H1 (cell line): ENCODE data around the gene BCAR3. TPM values are rescaled to one million over a fixed set of nuclear protein-coding genes. Genes with fewer than 3 reads are reported as not detected.
A peak's percentile ranks its signal among the peaks of the same experiment; 100 is the strongest.

Source experiments
- CTCF ChIA-PET: fragments of 300-600 bp; sonication (Branson Sonifier 250); formaldehyde crosslinking; loops from one replicate; lab custom pipeline; 2021; ENCODE audit not compliant: partially characterized antibody; lab: Charles Lee
- POLR2A ChIA-PET: fragments of 300-600 bp; sonication (Branson Sonifier 250); formaldehyde crosslinking; loops from one replicate; lab custom pipeline; 2021; ENCODE audit warnings: inconsistent platforms; ENCODE audit not compliant: partially characterized antibody; lab: Charles Lee
- DNase-seq, 2 experiments: peaks; one replicate each; pipeline versions ENCODE4 v3.0.0 to v3.0.0-alpha.2; 2010 to 2022; ENCODE audit warnings: low spot score in 2 of 2, low read depth in 1 of 2, mixed read lengths in 1 of 2
- FAIRE-seq: peaks from 2 replicates; lab custom pipeline; 2011; peaks lifted over from hg19 to GRCh38; lab: Jason Lieb, UNC
- H2AFZ ChIP-seq: 2 replicates; pipeline ENCODE4 v1.8.1; 2012; ENCODE audit warnings: low read length, inconsistent platforms
- H2AK5ac ChIP-seq: 2 replicates; pipeline ENCODE4 v1.6.1; 2013; ENCODE audit warnings: low read depth, low read length
- H2BK120ac ChIP-seq: replicated peaks from 2 replicates; pipeline ENCODE3; 2013; ENCODE audit warnings: low read depth, low read length, inconsistent platforms
- H2BK12ac ChIP-seq: 2 replicates; pipeline ENCODE4 v1.6.1; 2013; ENCODE audit warnings: low read depth, low read length
- H2BK15ac ChIP-seq: 2 replicates; pipeline ENCODE4 v1.6.1; 2013; ENCODE audit warnings: low read length
- H2BK20ac ChIP-seq: 2 replicates; pipeline ENCODE4 v1.6.1; 2013; ENCODE audit warnings: low read length
- H2BK5ac ChIP-seq: 2 replicates; pipeline ENCODE4 v1.6.1; 2013; ENCODE audit warnings: low read depth, low read length
- H3K14ac ChIP-seq: 2 replicates; pipeline ENCODE4 v1.6.1; 2013; ENCODE audit warnings: inconsistent platforms; ENCODE audit not compliant: insufficient read length
- H3K18ac ChIP-seq: 2 replicates; pipeline ENCODE4 v1.6.1; 2013; ENCODE audit warnings: low read length; ENCODE audit errors: extremely low read depth
- H3K23ac ChIP-seq: 2 replicates; pipeline ENCODE4 v1.6.1; 2013; ENCODE audit warnings: inconsistent platforms; ENCODE audit not compliant: insufficient read length
- H3K23me2 ChIP-seq: 2 replicates; pipeline ENCODE4 v1.6.1; 2013; ENCODE audit warnings: low read depth, low read length
- H3K27ac ChIP-seq: 2 replicates; pipeline ENCODE4 v1.6.1; 2011; ENCODE audit warnings: low read depth, low read length, inconsistent platforms
- H3K27me3 ChIP-seq, 4 experiments: replicated peaks in 1 of 4; 1 replicate in 1 of 4; 2 replicates in 3 of 4; pipeline versions ENCODE4 v1.6.1 to v1.8.1; 2011 to 2013; ENCODE audit warnings: low read length in 3 of 4, mild to moderate bottlenecking in 3 of 4, inconsistent platforms in 2 of 4, mixed read lengths in 2 of 4, moderate library complexity in 1 of 4; ENCODE audit not compliant: control insufficient read depth in 3 of 4, insufficient read depth in 3 of 4; ENCODE audit errors: extremely low read depth in 1 of 4
- H3K36me3 ChIP-seq, 4 experiments: 2 replicates each; pipeline versions ENCODE4 v1.6.1 to v1.8.1; 2011 to 2013; ENCODE audit warnings: mild to moderate bottlenecking in 4 of 4, low read length in 3 of 4, moderate library complexity in 2 of 4, control low read depth in 1 of 4, inconsistent platforms in 1 of 4; ENCODE audit not compliant: insufficient read depth in 4 of 4, control insufficient read depth in 2 of 4
- H3K4ac ChIP-seq: replicated peaks from 2 replicates; pipeline ENCODE3; 2013; ENCODE audit warnings: low read length, low read depth, mixed read lengths, inconsistent platforms; ENCODE audit not compliant: insufficient read length
- H3K4me1 ChIP-seq, 4 experiments: replicated peaks in 1 of 4; 1 replicate in 1 of 4; 2 replicates in 3 of 4; pipeline versions ENCODE4 v1.6.1 to v1.8.1; 2011 to 2013; ENCODE audit warnings: low read length in 3 of 4, inconsistent platforms in 2 of 4, mixed read lengths in 1 of 4; ENCODE audit not compliant: insufficient read depth in 4 of 4, control insufficient read depth in 3 of 4
- H3K4me2 ChIP-seq, 2 experiments: 2 replicates each; pipeline versions ENCODE4 v1.6.1 to v1.8.1; 2011 to 2013; ENCODE audit warnings: low read depth in 2 of 2, low read length in 2 of 2, control low read depth in 1 of 2, inconsistent platforms in 1 of 2, mild to moderate bottlenecking in 1 of 2; ENCODE audit not compliant: insufficient read depth in 1 of 2
- H3K4me3 ChIP-seq, 4 experiments: fragments of 200-600, 300-600 bp in 1 of 4; sonication (generic), shearing (Covaris generic), sonication (Bioruptor Twin) in 1 of 4; 2 replicates each; pipeline versions ENCODE4 v1.5.1 to v1.8.1; 2011 to 2016; ENCODE audit warnings: low read length in 4 of 4, low read depth in 3 of 4, control low read depth in 2 of 4, inconsistent platforms in 2 of 4, mild to moderate bottlenecking in 2 of 4, mixed read lengths in 1 of 4, moderate library complexity in 1 of 4; ENCODE audit not compliant: insufficient read depth in 2 of 4; ENCODE audit errors: extremely low read depth in 1 of 4
- H3K56ac ChIP-seq: replicated peaks from 2 replicates; pipeline ENCODE3; 2013; ENCODE audit warnings: low read depth, mild to moderate bottlenecking, mixed read lengths, low read length, inconsistent platforms; ENCODE audit not compliant: insufficient read length
- H3K79me1 ChIP-seq: 2 replicates; pipeline ENCODE4 v1.6.1; 2013; ENCODE audit warnings: low read depth, low read length, control low read depth
- H3K79me2 ChIP-seq, 2 experiments: 2 replicates each; pipeline versions ENCODE4 v1.6.1 to v1.8.1; 2012 to 2013; ENCODE audit warnings: low read length in 2 of 2, mild to moderate bottlenecking in 2 of 2, inconsistent platforms in 1 of 2; ENCODE audit not compliant: insufficient read depth in 2 of 2, control insufficient read depth in 1 of 2
- H3K9ac ChIP-seq, 4 experiments: replicated peaks in 1 of 4; 1 replicate in 1 of 4; 2 replicates in 3 of 4; pipeline versions ENCODE4 v1.6.1 to v1.8.1; 2011 to 2013; ENCODE audit warnings: low read depth in 3 of 4, low read length in 3 of 4, control low read depth in 2 of 4, mild to moderate bottlenecking in 2 of 4, moderate library complexity in 2 of 4, inconsistent platforms in 1 of 4; ENCODE audit errors: extremely low read depth in 1 of 4
- H3K9me3 ChIP-seq, 2 experiments: 2 replicates each; pipeline versions ENCODE4 v1.6.1 to v1.8.1; 2012 to 2013; ENCODE audit warnings: mild to moderate bottlenecking in 2 of 2, moderate library complexity in 2 of 2, control low read depth in 1 of 2, inconsistent platforms in 1 of 2, low read depth in 1 of 2, low read length in 1 of 2, mixed read lengths in 1 of 2; ENCODE audit not compliant: insufficient read depth in 2 of 2
- H4K20me1 ChIP-seq, 2 experiments: replicated peaks in 1 of 2; 2 replicates each; pipeline versions ENCODE3 to v1.8.1; 2011 to 2013; ENCODE audit warnings: inconsistent platforms in 2 of 2, low read length in 2 of 2, mild to moderate bottlenecking in 1 of 2; ENCODE audit not compliant: insufficient read depth in 2 of 2, control insufficient read depth in 1 of 2
- H4K5ac ChIP-seq: 2 replicates; pipeline ENCODE4 v1.6.1; 2013; ENCODE audit warnings: low read length, low read depth, mixed read lengths, inconsistent platforms; ENCODE audit not compliant: insufficient read length
- H4K8ac ChIP-seq: 2 replicates; pipeline ENCODE4 v1.8.0; 2013; ENCODE audit warnings: mild to moderate bottlenecking, moderate library complexity, low read length, inconsistent platforms; ENCODE audit not compliant: insufficient read depth; ENCODE audit errors: extremely low read depth
- H4K91ac ChIP-seq: replicated peaks from 2 replicates; pipeline ENCODE3; 2013; ENCODE audit warnings: low read length, mixed read lengths, inconsistent platforms; ENCODE audit not compliant: insufficient read length
- WGBS, 2 experiments: shearing (Covaris generic) in 1 of 2; methylation state at CpG; one replicate each; pipeline versions ENCODE4 v1.1.6 to v1.1.7; 2013 to 2015; ENCODE audit warnings: low lambda C conversion rate in 2 of 2, mixed read lengths in 2 of 2, inconsistent platforms in 1 of 2, low coverage in 1 of 2, missing lambda C conversion rate in 1 of 2; ENCODE audit not compliant: insufficient replicate concordance in 2 of 2, insufficient coverage in 1 of 2, insufficient read length in 1 of 2; ENCODE audit errors: extremely low coverage in 1 of 2, missing lambda C conversion rate in 1 of 2; 5-methylcytosine and 5-hydroxymethylcytosine counted together
- polyA plus RNA-seq, 7 experiments: library from polyadenylated mRNA; depleted of rRNA in 3 of 7; stranded (reverse) in 5 of 7; unstranded in 2 of 7; fragments of >200 nt in 5 of 7; fragments of 200-250 nt in 2 of 7; gene quantifications; 1 replicate in 5 of 7; 2 replicates in 1 of 7; 4 replicates in 1 of 7; pipeline versions ENCODE4 v1.2.1 to v1.2.3, GENCODE V29; 2011 to 2013; ENCODE audit warnings: missing spikeins in 2 of 7, mixed read lengths in 2 of 7
- total RNA-seq: library from RNA; stranded (reverse); fragmentation: NEBNext Ultra II Directional; extraction: Animal tissue kit (Norgen Biotek cat#: 25700); gene quantifications from 2 replicates; pipeline ENCODE4 v1.2.1, GENCODE V29; 2021

Gene BCAR3
- total and polyA plus RNA-seq, 2 of the 8 experiments (the other 6 are each of a cell fraction or from before 2014, with no cell fraction given) = 5.6 to 9.2 TPM

DNA sequence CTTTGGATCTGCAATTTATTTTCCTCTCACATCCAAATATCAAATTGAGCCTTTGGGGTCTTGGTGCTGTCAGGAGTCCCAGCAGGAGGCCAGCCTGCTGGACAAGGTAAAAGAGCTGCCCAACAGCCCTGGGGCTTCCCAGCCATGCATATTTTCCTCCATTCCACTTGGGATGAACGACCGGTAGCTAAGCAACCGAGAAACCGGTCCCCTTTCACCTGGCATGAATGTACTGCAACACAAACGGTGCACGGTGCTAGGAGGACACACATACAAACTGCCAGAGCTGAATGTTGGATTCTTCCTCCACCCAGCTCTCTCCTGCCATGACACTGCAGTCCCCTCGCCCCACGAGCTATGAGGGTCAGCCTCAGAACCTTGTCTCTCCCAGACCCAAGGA lies 42.7 kb downstream of the BCAR3 start:
- Histone ChIP-seq H3K4me3 (no peak overlapping the region), H2BK12ac (peak overlapping the region; percentile 45; the same call in 1 of the 2 replicates), H2AFZ (no peak overlapping the region), H3K4me1 (peaks cover 0 to 18% (median 11%) of the 10 kb centered on the region in 4 experiments; a peak in 6 of 7 replicates), H3K18ac (peak overlapping the region; percentile 55; the same call in 1 of the 2 replicates), H2BK5ac (no peak overlapping the region), H3K27ac (peak overlapping the region; percentile 58; the same call in 1 of the 2 replicates), H3K23ac (no peak overlapping the region), H3K4ac (no peak overlapping the region), H3K4me2 (no peak overlapping the region), H3K27me3 (no peaks in the 10 kb centered on the region), H3K56ac (no peak overlapping the region), H4K20me1 (no peaks in the 10 kb centered on the region), H4K91ac (peak overlapping the region; percentile 50), H2BK20ac (no peak overlapping the region), H2BK15ac (0 out of 2 replicates have a peak overlapping the region, but pooled peaks have one; percentile 40), H3K14ac (no peak overlapping the region), H3K23me2 (no peaks in the 10 kb centered on the region), H3K79me1 (no peaks in the 10 kb centered on the region), H2BK120ac (no peak overlapping the region), H3K36me3 (no peaks in the 10 kb centered on the region), H3K9ac (no peak overlapping the region), H4K8ac (no peak overlapping the region), H3K79me2 (no peaks in the 10 kb centered on the region), H4K5ac (no peak overlapping the region), H2AK5ac (peak overlapping the region; percentile 79; the same call in 1 of the 2 replicates), H3K9me3 (no peaks in the 10 kb centered on the region; a peak in 1 of 4 replicates)
- FAIRE-seq = peak; percentile 50
- DNase-seq = peak in 1 of 2 experiments; percentile 57
- WGBS, 2 experiments = 64% methylated on average over 8 of the region's 8 CpGs; no CpG with 5 or more reads in 1 of the 2 experiments
- ChIA-PET CTCF (interaction anchor here (0.7 to 31.2 kb wide), 19 partner anchors 10 to 212 kb away, joined by 3 to 620 read pairs (median 4); partner anchors contain the start of gene BCAR3), POLR2A (interaction anchor here (0.7 to 1.8 kb wide), 5 partner anchors 10 to 207 kb away, joined by 3 to 5 read pairs (median 4); no protein-coding TSS in a partner anchor)
